Astrocyte (in vitro differentiated cells and primary cell): ENCODE data around the gene AATF.

Experiments used
- EZH2 ChIP-seq: IDR thresholded peaks from 2 replicates; pipeline ENCODE4 v1.6.1; 2012; ENCODE audit warnings: mild to moderate bottlenecking, low read length, inconsistent platforms; ENCODE audit not compliant: insufficient read depth
- TF ChIP-seq, protein P1 (sequence below): IDR thresholded peaks from 2 replicates; pipeline ENCODE4 v1.5.1; 2011; ENCODE audit warnings: low read depth, mild to moderate bottlenecking, inconsistent platforms, low read length, moderate library complexity; ENCODE audit not compliant: insufficient read depth

DNA sequence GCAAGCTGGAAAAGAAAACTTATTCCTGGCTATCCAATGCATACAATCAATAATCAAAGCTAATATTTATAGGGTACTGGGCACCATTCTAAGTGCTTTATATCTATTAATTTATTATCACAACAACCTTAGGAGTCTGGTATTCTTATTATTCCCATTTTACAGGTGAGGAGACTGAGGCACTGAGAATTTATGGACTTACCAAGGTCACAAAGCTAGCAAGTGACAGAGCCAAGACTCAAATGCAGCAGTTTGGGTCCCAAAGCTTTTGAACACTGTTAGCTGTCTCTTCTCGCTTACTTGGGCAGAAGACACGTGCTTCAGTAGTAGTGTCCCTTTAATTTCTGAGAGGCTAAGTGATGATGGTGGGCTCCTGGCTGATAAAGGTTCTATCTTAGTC, 152.6 kb downstream of the AATF start:
- TF ChIP-seq, protein P1, sequence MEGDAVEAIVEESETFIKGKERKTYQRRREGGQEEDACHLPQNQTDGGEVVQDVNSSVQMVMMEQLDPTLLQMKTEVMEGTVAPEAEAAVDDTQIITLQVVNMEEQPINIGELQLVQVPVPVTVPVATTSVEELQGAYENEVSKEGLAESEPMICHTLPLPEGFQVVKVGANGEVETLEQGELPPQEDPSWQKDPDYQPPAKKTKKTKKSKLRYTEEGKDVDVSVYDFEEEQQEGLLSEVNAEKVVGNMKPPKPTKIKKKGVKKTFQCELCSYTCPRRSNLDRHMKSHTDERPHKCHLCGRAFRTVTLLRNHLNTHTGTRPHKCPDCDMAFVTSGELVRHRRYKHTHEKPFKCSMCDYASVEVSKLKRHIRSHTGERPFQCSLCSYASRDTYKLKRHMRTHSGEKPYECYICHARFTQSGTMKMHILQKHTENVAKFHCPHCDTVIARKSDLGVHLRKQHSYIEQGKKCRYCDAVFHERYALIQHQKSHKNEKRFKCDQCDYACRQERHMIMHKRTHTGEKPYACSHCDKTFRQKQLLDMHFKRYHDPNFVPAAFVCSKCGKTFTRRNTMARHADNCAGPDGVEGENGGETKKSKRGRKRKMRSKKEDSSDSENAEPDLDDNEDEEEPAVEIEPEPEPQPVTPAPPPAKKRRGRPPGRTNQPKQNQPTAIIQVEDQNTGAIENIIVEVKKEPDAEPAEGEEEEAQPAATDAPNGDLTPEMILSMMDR, result no peak
- TF ChIP-seq EZH2, result no peak
